HEK293 (cell line): ENCODE data around the gene COX5A.

Source experiments
- CTCF ChIA-PET: fragments of 350-600 bp; formaldehyde crosslinking; extraction: SDS; loops from one replicate; lab custom pipeline; 2021; ENCODE audit warnings: antibody characterized with exemption; lab: Yijun Ruan, JAX
- POLR2A ChIA-PET: fragments of 300-600 bp; formaldehyde crosslinking; extraction: SDS; loops from one replicate; lab custom pipeline; 2020; ENCODE audit warnings: antibody characterized with exemption, inconsistent platforms; lab: Yijun Ruan, JAX
- H3K27ac ChIP-seq: fragments of 200-500 bp; sonication (Bioruptor generic); 2 replicates; pipeline ENCODE4 v1.5.1; 2014; ENCODE audit warnings: low read depth, low read length, control low read depth, inconsistent platforms; ENCODE audit errors: extremely low read depth
- H3K36me3 ChIP-seq, 2 experiments: fragments of 200-500 bp in 1 of 2; sonication (Bioruptor generic) in 1 of 2; 1 replicate in 1 of 2; 2 replicates in 1 of 2; pipeline ENCODE4 v1.5.1; 2014 to 2017; ENCODE audit warnings: inconsistent platforms in 2 of 2, low read length in 2 of 2; ENCODE audit not compliant: control insufficient read depth in 2 of 2, insufficient read depth in 1 of 2
- H3K4me1 ChIP-seq: fragments of 200-500 bp; sonication (Bioruptor generic); 2 replicates; pipeline ENCODE4 v1.5.1; 2014; ENCODE audit warnings: mild to moderate bottlenecking, low read length, inconsistent platforms; ENCODE audit not compliant: control insufficient read depth, insufficient read depth
- H3K4me3 ChIP-seq: 2 replicates; pipeline ENCODE4 v1.5.1; 2011; ENCODE audit warnings: low read depth, mild to moderate bottlenecking, control low read depth, low read length, moderate library complexity
- H3K9me3 ChIP-seq: fragments of 200-500 bp; sonication (Bioruptor generic); 2 replicates; pipeline ENCODE4 v1.5.1; 2014; ENCODE audit warnings: low read depth, low read length, inconsistent platforms; ENCODE audit not compliant: control insufficient read depth, insufficient read depth
- HOXD13 ChIP-seq: sonication (generic); formaldehyde crosslinking; IDR thresholded peaks from 2 replicates; pipeline ENCODE4 v1.8.0; 2022; ENCODE audit warnings: missing genetic modification reagents, borderline replicate concordance
- MEIS1 ChIP-seq: sonication (generic); formaldehyde crosslinking; IDR thresholded peaks from 2 replicates; pipeline ENCODE4 v1.8.1; 2022; ENCODE audit warnings: missing genetic modification reagents, mild to moderate bottlenecking, borderline replicate concordance
- MZF1 ChIP-seq: fragments of 450-650 bp; formaldehyde crosslinking; IDR thresholded peaks from 2 replicates; pipeline ENCODE4 v1.5.1; 2017; ENCODE audit warnings: missing biosample characterization, missing genetic modification characterization, borderline replicate concordance
- PRDM4 ChIP-seq: fragments of 450-650 bp; formaldehyde crosslinking; IDR thresholded peaks from 2 replicates; pipeline ENCODE4 v1.5.1; 2017; ENCODE audit warnings: missing biosample characterization, missing genetic modification characterization
- SALL2 ChIP-seq: fragments of 450-650 bp; formaldehyde crosslinking; IDR thresholded peaks from 2 replicates; pipeline ENCODE4 v1.5.0; 2017; ENCODE audit warnings: missing biosample characterization, mild to moderate bottlenecking, missing genetic modification characterization, borderline replicate concordance
- SCRT2 ChIP-seq: fragments of 450-650 bp; formaldehyde crosslinking; IDR thresholded peaks from 2 replicates; pipeline ENCODE4 v1.5.1; 2016; ENCODE audit warnings: missing biosample characterization, missing genetic modification characterization
- SETDB1 ChIP-seq: IDR thresholded peaks from one replicate; pipeline ENCODE4 v1.6.1; 2017; ENCODE audit warnings: mild to moderate bottlenecking, low read length, moderate library complexity, mixed read lengths; ENCODE audit not compliant: insufficient read length
- TRIM28 ChIP-seq: IDR thresholded peaks from 2 replicates; pipeline ENCODE4 v1.6.1; 2011; ENCODE audit warnings: low read length, control low read depth, borderline replicate concordance
- ZBTB8A ChIP-seq: fragments of 450-650 bp; formaldehyde crosslinking; IDR thresholded peaks from 2 replicates; pipeline ENCODE4 v1.5.1; 2016; ENCODE audit warnings: missing biosample characterization, missing genetic modification characterization
- ZNF274 ChIP-seq, 2 experiments: fragments of 200-500 bp in 1 of 2; fragments of 450-650 bp in 1 of 2; sonication (Bioruptor generic) in 1 of 2; formaldehyde crosslinking in 1 of 2; IDR thresholded peaks; 2 replicates each; pipeline versions ENCODE4 v1.5.1 to v1.6.1; 2014 to 2016; ENCODE audit warnings: borderline replicate concordance in 1 of 2, inconsistent platforms in 1 of 2, low read length in 1 of 2, missing biosample characterization in 1 of 2, missing genetic modification characterization in 1 of 2
- ZNF354C ChIP-seq: fragments of 450-650 bp; formaldehyde crosslinking; IDR thresholded peaks from 2 replicates; pipeline ENCODE4 v1.5.1; 2016; ENCODE audit warnings: missing biosample characterization, missing genetic modification characterization, low read depth, borderline replicate concordance
- ZNF362 ChIP-seq: fragments of 450-650 bp; formaldehyde crosslinking; IDR thresholded peaks from 2 replicates; pipeline ENCODE4 v1.5.1; 2016; ENCODE audit warnings: missing biosample characterization, missing genetic modification characterization
- ZNF37A ChIP-seq: fragments of 450-650 bp; IDR thresholded peaks from 2 replicates; pipeline ENCODE4 v1.5.1; 2018; ENCODE audit warnings: missing biosample characterization, missing genetic modification characterization
- ZNF416 ChIP-seq: fragments of 450-650 bp; formaldehyde crosslinking; IDR thresholded peaks from 2 replicates; pipeline ENCODE4 v1.5.1; 2016; ENCODE audit warnings: missing biosample characterization, missing genetic modification characterization
- ZNF426 ChIP-seq: fragments of 450-650 bp; formaldehyde crosslinking; IDR thresholded peaks from 2 replicates; pipeline ENCODE4 v1.5.1; 2017; ENCODE audit warnings: missing biosample characterization, missing genetic modification characterization, mild to moderate bottlenecking, inconsistent platforms, moderate library complexity
- ZNF548 ChIP-seq: fragments of 450-650 bp; formaldehyde crosslinking; IDR thresholded peaks from 2 replicates; pipeline ENCODE4 v1.5.1; 2016; ENCODE audit warnings: missing biosample characterization, missing genetic modification characterization
- ZNF585B ChIP-seq: fragments of 450-650 bp; formaldehyde crosslinking; IDR thresholded peaks from 2 replicates; pipeline ENCODE4 v1.5.1; 2016; ENCODE audit warnings: missing biosample characterization, missing genetic modification characterization
- ZNF692 ChIP-seq: fragments of 450-650 bp; formaldehyde crosslinking; IDR thresholded peaks from 2 replicates; pipeline ENCODE4 v1.5.1; 2016; ENCODE audit warnings: missing biosample characterization, missing genetic modification characterization
- ZNF701 ChIP-seq: fragments of 450-650 bp; formaldehyde crosslinking; IDR thresholded peaks from 2 replicates; pipeline ENCODE4 v1.5.1; 2016; ENCODE audit warnings: missing biosample characterization, missing genetic modification characterization
- ZNF76 ChIP-seq: fragments of 450-650 bp; formaldehyde crosslinking; IDR thresholded peaks from 2 replicates; pipeline ENCODE4; 2016; ENCODE audit warnings: low read depth, missing biosample characterization, missing genetic modification characterization, borderline replicate concordance
- ZNF837 ChIP-seq: fragments of 450-650 bp; formaldehyde crosslinking; IDR thresholded peaks from 2 replicates; pipeline ENCODE4 v1.5.1; 2016; ENCODE audit warnings: missing biosample characterization, missing genetic modification characterization

The COX5A gene

GRCh38 chr15:74933573-74933972 lies 4.3 kb downstream of the COX5A start (continued):
- TF ChIP-seq ZNF76 (tag by site-specific recombination) (no peak), SCRT2 (no peak), HOXD13 (CRISPR knock-in tag) (no peak), ZNF585B (tag by site-specific recombination) (no peak), SALL2 (tag by site-specific recombination) (no peak)

GRCh38 chr15:74928771-74929198 lies 9.1 kb downstream of the COX5A start:
- CTCF ChIA-PET: no interaction called here
- Histone ChIP-seq H3K4me3 (no peak overlapping the region), H3K9me3 (no peaks in the 10 kb centered on the region), H3K4me1 (peaks cover 2% of the 10 kb centered on the region; the same call in 1 of the 2 replicates), H3K27ac (peak overlapping the region; percentile 17; the same call in 1 of the 2 replicates), H3K36me3 (peaks cover 55 to 75% of the 10 kb centered on the region in 2 experiments)
- POLR2A ChIA-PET: no interaction called here
- TF ChIP-seq SETDB1 (no peak), ZBTB8A (tag by site-specific recombination) (no peak), ZNF416 (tag by site-specific recombination) (no peak), MZF1 (tag by site-specific recombination) (no peak), MEIS1 (CRISPR knock-in tag) (no peak), ZNF837 (tag by site-specific recombination) (no peak), ZNF76 (tag by site-specific recombination) (no peak), ZNF692 (tag by site-specific recombination) (no peak), ZNF548 (tag by site-specific recombination) (no peak), TRIM28 (no peak), PRDM4 (tag by site-specific recombination) (no peak), ZNF354C (tag by site-specific recombination) (no peak), ZNF426 (no peak), ZNF362 (tag by site-specific recombination) (no peak), ZNF274 (IDR thresholded peaks at IDR 0.05; ENCODE audit: low read length) (no peak), ZNF274 (tag by site-specific recombination; IDR thresholded peaks at IDR 0.05; ENCODE audit: borderline replicate concordance) (no peak), ZNF701 (tag by site-specific recombination) (no peak), ZNF37A (tag by site-specific recombination) (no peak)
